Measurements from ENCODE around the gene ISOC2. TPM values are rescaled to one million over a fixed set of nuclear protein-coding genes. Genes with fewer than 3 reads are reported as not detected.
"Not testable (repeated sequence)": the region's sequence is repeated elsewhere in the genome, so short reads cannot be mapped to it uniquely, and the experiment has no call there.

ISOC2 gene
- total RNA-seq, 1 experiment from 2014 or later = 102 TPM

- Histone ChIP-seq H3K9me2 (replicated peaks; ENCODE audit: insufficient read depth, low read length) (no peaks in the 10 kb centered on the region), H2AFZ (ENCODE audit: low read length) (no peak overlapping the region), H3K27me3 (ENCODE audit: low read length) (0 out of 2 replicates have a peak, but pooled peaks cover 2% of the 10 kb centered on the region), H3K36me3 (ENCODE audit: insufficient read depth, low read length) (no peaks in the 10 kb centered on the region), H3K27ac (ENCODE audit: low read length) (no peak overlapping the region), H4K20me1 (ENCODE audit: insufficient read depth, low read depth, low read length) (no peaks in the 10 kb centered on the region), H3K4me3 (ENCODE audit: low read length) (no peak overlapping the region), H3K9me3 (ENCODE audit: low read length) (no peaks in the 10 kb centered on the region), H3K4me2 (ENCODE audit: low read depth, low read length, poor library complexity, severe bottlenecking) (no peak overlapping the region), H3K79me2 (ENCODE audit: low read length) (no peaks in the 10 kb centered on the region), H3K4me1 (ENCODE audit: low read length) (no peaks in the 10 kb centered on the region), H3K9ac (ENCODE audit: low read length) (no peak overlapping the region)
- no peak for DNase-seq
These were observed 36.9 kb downstream of the ISOC2 start for GRCh38 chr19:55424518-55424917.

GRCh38 chr19:55423225-55424005 lies 38.0 kb downstream of the ISOC2 start:
- H3K4me1 ChIP-seq (ENCODE audit: low read length) = no peaks in the 10 kb centered on the region

DNA sequence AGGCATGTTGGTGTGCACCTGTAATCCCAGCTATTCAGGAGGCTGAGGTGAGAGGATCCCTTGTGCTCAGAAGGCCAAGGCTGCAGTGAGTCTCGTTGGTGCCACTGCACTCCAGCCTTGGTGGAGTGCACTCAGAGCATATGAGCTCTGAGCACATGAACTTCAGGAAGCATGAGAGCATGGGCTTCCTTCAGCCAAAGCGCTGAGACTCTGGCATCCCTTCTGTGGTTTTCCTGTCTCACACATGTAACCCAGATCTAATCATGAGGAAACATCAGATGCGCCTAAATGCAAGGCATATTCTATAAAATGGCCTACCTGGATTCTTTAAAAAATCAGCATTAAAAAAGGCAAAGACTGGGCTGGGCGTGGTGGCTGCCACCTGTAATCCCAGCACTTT lies 40.2 kb downstream of the ISOC2 start:
- H3K9me3 ChIP-seq (ENCODE audit: low read length); H4K20me1 ChIP-seq (ENCODE audit: insufficient read depth, low read depth, low read length); H3K36me3 ChIP-seq (ENCODE audit: insufficient read depth, low read length); H3K9me2 ChIP-seq (replicated peaks; ENCODE audit: insufficient read depth, low read length); H3K79me2 ChIP-seq (ENCODE audit: low read length); H3K27ac ChIP-seq (ENCODE audit: low read length); H3K4me1 ChIP-seq (ENCODE audit: low read length); H3K4me3 ChIP-seq (ENCODE audit: low read length); DNase-seq; H3K27me3 ChIP-seq (ENCODE audit: low read length); H3K9ac ChIP-seq (ENCODE audit: low read length); H2AFZ ChIP-seq (ENCODE audit: low read length); H3K4me2 ChIP-seq (ENCODE audit: low read depth, low read length, poor library complexity, severe bottlenecking): not testable (repeated sequence)

More at GRCh38 chr19:55423225-55424005, 38.0 kb downstream of the ISOC2 start:
- H3K9ac ChIP-seq (ENCODE audit: low read length) = no peak overlapping the region
- H2AFZ ChIP-seq (ENCODE audit: low read length) = no peak overlapping the region
- no peaks in the 10 kb centered on the region for H3K36me3 ChIP-seq (ENCODE audit: insufficient read depth, low read length)
- no peak overlapping the region for H3K4me3 ChIP-seq (ENCODE audit: low read length)
- H3K9me3 ChIP-seq (ENCODE audit: low read length) = no peaks in the 10 kb centered on the region
- H3K9me2 ChIP-seq (replicated peaks; ENCODE audit: insufficient read depth, low read length) = no peaks in the 10 kb centered on the region
- no peaks in the 10 kb centered on the region for H3K79me2 ChIP-seq (ENCODE audit: low read length)
- H3K27me3 ChIP-seq (ENCODE audit: low read length) = peaks cover 2% of the 10 kb centered on the region; the same call in 1 of the 2 replicates
- no peaks in the 10 kb centered on the region for H4K20me1 ChIP-seq (ENCODE audit: insufficient read depth, low read depth, low read length)
- no peak overlapping the region for H3K4me2 ChIP-seq (ENCODE audit: low read depth, low read length, poor library complexity, severe bottlenecking)
- DNase-seq = no peak
- no peak overlapping the region for H3K27ac ChIP-seq (ENCODE audit: low read length)

DNA sequence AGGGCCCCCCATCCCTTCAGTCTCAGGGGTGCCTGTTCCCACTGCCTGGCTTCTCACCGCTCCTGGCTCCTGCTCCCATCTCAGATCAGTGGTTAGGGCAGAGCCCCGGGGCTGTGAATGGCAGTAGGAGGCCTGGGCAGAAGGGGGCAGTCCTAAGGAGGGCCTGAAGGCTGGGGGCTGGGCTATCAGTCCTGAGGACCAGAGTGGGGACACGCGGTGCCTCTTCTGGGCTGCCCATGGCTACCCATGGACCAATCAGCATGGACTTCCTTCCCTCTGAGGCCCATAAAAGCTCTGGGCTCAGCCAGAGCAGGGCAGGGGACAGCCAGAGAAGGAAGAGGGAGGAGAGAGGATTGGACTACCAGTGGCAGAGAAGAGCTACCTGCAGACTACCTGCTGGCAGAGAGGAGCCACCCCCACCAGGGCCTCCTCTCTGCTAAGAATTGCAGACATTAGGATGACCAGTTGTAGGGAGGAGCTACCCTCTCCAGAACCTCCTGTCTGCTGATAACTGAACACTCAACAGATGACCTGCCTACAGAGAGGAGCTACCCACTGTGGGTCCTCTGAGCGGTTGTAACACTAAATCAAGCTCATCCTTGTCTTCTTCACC lies 41.7 kb downstream of the ISOC2 start:
- no peak for DNase-seq
- Histone ChIP-seq H3K4me3 (ENCODE audit: low read length) (no peak overlapping the region), H3K9me2 (replicated peaks; ENCODE audit: insufficient read depth, low read length) (no peaks in the 10 kb centered on the region), H3K27me3 (ENCODE audit: low read length) (peaks cover 2% of the 10 kb centered on the region; the same call in 1 of the 2 replicates), H2AFZ (ENCODE audit: low read length) (no peak overlapping the region), H4K20me1 (ENCODE audit: insufficient read depth, low read depth, low read length) (no peaks in the 10 kb centered on the region), H3K36me3 (ENCODE audit: insufficient read depth, low read length) (no peaks in the 10 kb centered on the region), H3K27ac (ENCODE audit: low read length) (no peak overlapping the region), H3K4me1 (ENCODE audit: low read length) (no peaks in the 10 kb centered on the region), H3K4me2 (ENCODE audit: low read depth, low read length, poor library complexity, severe bottlenecking) (no peak overlapping the region), H3K79me2 (ENCODE audit: low read length) (no peaks in the 10 kb centered on the region), H3K9me3 (ENCODE audit: low read length) (no peaks in the 10 kb centered on the region), H3K9ac (ENCODE audit: low read length) (no peak overlapping the region)

GRCh38 chr19:55419103-55419502 lies 42.3 kb downstream of the ISOC2 start:
- peak; percentile 67 for DNase-seq
- Histone ChIP-seq H3K4me2 (ENCODE audit: low read depth, low read length, poor library complexity, severe bottlenecking) (no peak overlapping the region), H3K27ac (ENCODE audit: low read length) (no peak overlapping the region), H3K9me3 (ENCODE audit: low read length) (no peaks in the 10 kb centered on the region), H2AFZ (ENCODE audit: low read length) (no peak overlapping the region), H3K9me2 (replicated peaks; ENCODE audit: insufficient read depth, low read length) (no peaks in the 10 kb centered on the region), H3K27me3 (ENCODE audit: low read length) (peaks cover 2% of the 10 kb centered on the region; the same call in 1 of the 2 replicates), H3K4me3 (ENCODE audit: low read length) (no peak overlapping the region), H3K4me1 (ENCODE audit: low read length) (no peaks in the 10 kb centered on the region), H4K20me1 (ENCODE audit: insufficient read depth, low read depth, low read length) (no peaks in the 10 kb centered on the region), H3K36me3 (ENCODE audit: insufficient read depth, low read length) (no peaks in the 10 kb centered on the region), H3K79me2 (ENCODE audit: low read length) (no peaks in the 10 kb centered on the region), H3K9ac (ENCODE audit: low read length) (no peak overlapping the region)

DNA sequence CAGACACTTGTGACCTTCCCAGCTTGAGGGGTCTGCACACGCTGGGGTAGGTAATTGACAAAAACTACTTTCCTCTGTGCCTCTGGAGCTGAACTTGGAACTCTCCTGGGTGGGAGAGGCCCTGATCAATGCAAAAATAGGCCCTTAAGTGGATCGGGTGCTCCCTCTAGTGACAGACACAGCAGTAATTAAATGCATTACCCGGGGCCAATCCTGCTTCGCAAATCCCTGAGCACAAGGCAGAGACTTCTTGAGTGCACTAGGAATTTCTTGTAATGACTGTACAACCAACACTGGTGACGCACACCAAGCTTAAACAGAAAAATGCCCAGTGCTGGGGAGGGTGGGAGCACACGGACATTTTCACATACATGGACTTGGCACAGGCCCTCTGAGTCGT lies 43.3 kb downstream of the ISOC2 start:
- Histone ChIP-seq H3K9me2 (replicated peaks; ENCODE audit: insufficient read depth, low read length) (no peaks in the 10 kb centered on the region), H2AFZ (ENCODE audit: low read length) (no peak overlapping the region)
- peak; percentile 86 for DNase-seq

GRCh38 chr19:55410168-55410567 lies 51.3 kb downstream of the ISOC2 start:
- DNase-seq = no peak
- Histone ChIP-seq H3K9me3 (ENCODE audit: low read length) (no peaks in the 10 kb centered on the region; the same call in 1 of the 2 replicates), H3K79me2 (ENCODE audit: low read length) (peaks cover 21% of the 10 kb centered on the region), H3K4me1 (ENCODE audit: low read length) (peaks cover 23% of the 10 kb centered on the region), H3K36me3 (ENCODE audit: insufficient read depth, low read length) (peaks cover 21% of the 10 kb centered on the region), H3K9me2 (replicated peaks; ENCODE audit: insufficient read depth, low read length) (no peaks in the 10 kb centered on the region), H3K4me2 (ENCODE audit: low read depth, low read length, poor library complexity, severe bottlenecking) (no peak overlapping the region), H3K27me3 (ENCODE audit: low read length) (no peaks in the 10 kb centered on the region), H3K4me3 (ENCODE audit: low read length) (no peak overlapping the region), H3K9ac (ENCODE audit: low read length) (no peak overlapping the region), H3K27ac (ENCODE audit: low read length) (no peak overlapping the region), H4K20me1 (ENCODE audit: insufficient read depth, low read depth, low read length) (peaks cover 21% of the 10 kb centered on the region), H2AFZ (ENCODE audit: low read length) (no peak overlapping the region)

More for the DNA sequence above, 43.3 kb downstream of the ISOC2 start:
- H3K27me3 ChIP-seq (ENCODE audit: low read length) = no peaks in the 10 kb centered on the region; the same call in 1 of the 2 replicates
- H3K4me2 ChIP-seq (ENCODE audit: low read depth, low read length, poor library complexity, severe bottlenecking) = no peak overlapping the region
- no peak overlapping the region for H3K4me3 ChIP-seq (ENCODE audit: low read length)
- no peaks in the 10 kb centered on the region for H3K4me1 ChIP-seq (ENCODE audit: low read length)
- H3K27ac ChIP-seq (ENCODE audit: low read length) = no peak overlapping the region
- no peaks in the 10 kb centered on the region for H3K79me2 ChIP-seq (ENCODE audit: low read length)
- H3K36me3 ChIP-seq (ENCODE audit: insufficient read depth, low read length) = no peaks in the 10 kb centered on the region
- no peaks in the 10 kb centered on the region for H4K20me1 ChIP-seq (ENCODE audit: insufficient read depth, low read depth, low read length)
- H3K9me3 ChIP-seq (ENCODE audit: low read length) = no peaks in the 10 kb centered on the region
- no peak overlapping the region for H3K9ac ChIP-seq (ENCODE audit: low read length)

- not testable (repeated sequence) for DNase-seq; H3K9me2 ChIP-seq (replicated peaks; ENCODE audit: insufficient read depth, low read length); H3K27ac ChIP-seq (ENCODE audit: low read length); H3K9ac ChIP-seq (ENCODE audit: low read length); H3K9me3 ChIP-seq (ENCODE audit: low read length); H3K4me2 ChIP-seq (ENCODE audit: low read depth, low read length, poor library complexity, severe bottlenecking); H2AFZ ChIP-seq (ENCODE audit: low read length); H3K27me3 ChIP-seq (ENCODE audit: low read length)
- H3K79me2 ChIP-seq (ENCODE audit: low read length) = peaks cover 21% of the 10 kb centered on the region
- peaks cover 27% of the 10 kb centered on the region for H4K20me1 ChIP-seq (ENCODE audit: insufficient read depth, low read depth, low read length)
- H3K4me3 ChIP-seq (ENCODE audit: low read length) = peak overlapping the region; percentile 36; the same call in 1 of the 2 replicates
- H3K4me1 ChIP-seq (ENCODE audit: low read length) = peaks cover 23% of the 10 kb centered on the region
- peaks cover 27% of the 10 kb centered on the region for H3K36me3 ChIP-seq (ENCODE audit: insufficient read depth, low read length)
These were observed 52.3 kb downstream of the ISOC2 start for GRCh38 chr19:55409179-55409578.

Data from Karpas-422 (cell line).